ENCODE data around the gene CCDC121. TPM values are rescaled to one million over a fixed set of nuclear protein-coding genes. Genes with fewer than 3 reads are reported as not detected.

CCDC121 gene
- total and polyA plus RNA-seq, 7 donors = 0.98 to 10.3 (median 2.5) TPM

GRCh38 chr2:27651056-27651455 lies 22.2 kb upstream of the CCDC121 start:
- 69 to 80% (median 71%) methylated on average over 4 of the region's 4 CpGs for WGBS, 3 donors
- intact Hi-C loops (cut with DNase I) = loop anchor here in 1 of 2 donors (10.0 kb wide), 1 partner anchor 166 kb away; the partner anchor contains the start of gene IFT172
- no peak for TF ChIP-seq CTCF (IDR thresholded peaks at IDR 0.05)
- Histone ChIP-seq H3K36me3 (ENCODE audit: insufficient read depth in 1 of 2, low read depth in 1 of 2) (peaks cover 20 to 100% of the 10 kb centered on the region in 2 donors), H3K27ac (no peak overlapping the region), H3K9me3 (no peaks in the 10 kb centered on the region), H3K4me1 (no peaks in the 10 kb centered on the region), H3K27me3 (ENCODE audit: insufficient read depth in 3 of 3, low read length in 2 of 3) (no peaks in the 10 kb centered on the region), H3K4me3 (no peak overlapping the region)
- DNase-seq (no peak), ATAC-seq (no peak)

DNA sequence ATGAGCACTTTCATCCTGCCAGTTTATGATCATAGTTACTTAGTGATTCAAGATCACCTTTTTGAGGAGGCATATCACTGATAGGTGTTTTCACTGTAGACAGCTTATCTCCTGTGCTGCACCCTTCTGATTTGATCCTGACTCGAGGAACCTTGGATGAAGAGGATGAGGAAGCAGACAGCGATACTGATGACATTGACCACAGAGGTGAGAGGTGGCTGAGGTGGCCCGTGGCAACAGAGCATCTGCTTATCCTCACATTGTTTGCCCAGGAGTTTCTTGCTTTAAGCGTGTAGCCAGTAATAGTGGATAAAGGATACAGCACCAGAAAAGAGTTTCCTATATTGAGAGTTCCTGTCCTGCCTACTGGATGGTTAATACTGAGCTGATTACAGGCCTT lies 18.9 kb upstream of the CCDC121 start:
- Histone ChIP-seq H3K4me1 (no peaks in the 10 kb centered on the region), H3K9me3 (no peaks in the 10 kb centered on the region), H3K27ac (no peak overlapping the region), H3K4me3 (no peak overlapping the region), H3K27me3 (ENCODE audit: insufficient read depth in 3 of 3, low read length in 2 of 3) (no peaks in the 10 kb centered on the region), H3K36me3 (ENCODE audit: insufficient read depth in 1 of 2, low read depth in 1 of 2) (peaks cover 10 to 99% of the 10 kb centered on the region in 2 donors)
- intact Hi-C loops (cut with DNase I) = no loop called here
- 92 to 95% (median 92%) methylated on average over 4 of the region's 4 CpGs for WGBS, 3 donors
- DNase-seq = no peak
- ATAC-seq = no peak
- no peak for TF ChIP-seq CTCF (IDR thresholded peaks at IDR 0.05)

DNA sequence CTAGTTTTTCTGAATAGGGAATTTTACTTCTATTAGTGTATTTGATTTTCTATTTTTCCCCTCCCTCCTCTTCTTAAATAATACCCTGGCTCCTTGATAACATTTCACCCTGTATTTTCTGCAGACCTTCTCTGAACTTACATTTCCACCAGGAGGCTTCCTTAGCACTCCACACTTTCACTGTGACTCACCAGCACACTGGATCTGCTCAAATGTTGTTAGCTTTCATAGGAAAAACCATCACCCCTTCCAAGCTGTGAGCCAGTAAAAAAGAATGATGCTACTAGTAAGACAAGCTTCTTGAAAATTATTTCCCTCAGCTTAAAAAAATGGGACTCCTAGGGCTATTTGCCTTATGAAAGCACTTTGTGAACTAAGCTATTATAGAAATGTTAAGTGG lies 18.5 kb upstream of the CCDC121 start:
- H3K4me1 ChIP-seq = no peaks in the 10 kb centered on the region
- no peak overlapping the region for H3K4me3 ChIP-seq
- ATAC-seq (no peak), DNase-seq (no peak)
- H3K36me3 ChIP-seq (ENCODE audit: insufficient read depth in 1 of 2, low read depth in 1 of 2) = peaks cover 10 to 99% of the 10 kb centered on the region in 2 donors
- no peaks in the 10 kb centered on the region for H3K9me3 ChIP-seq
- H3K27me3 ChIP-seq (ENCODE audit: insufficient read depth in 3 of 3, low read length in 2 of 3) = no peaks in the 10 kb centered on the region
- no peak overlapping the region for H3K27ac ChIP-seq
- intact Hi-C loops (cut with DNase I) = no loop called here
- no peak for TF ChIP-seq CTCF (IDR thresholded peaks at IDR 0.05)

GRCh38 chr2:27645197-27645596 lies 16.4 kb upstream of the CCDC121 start:
- no peak overlapping the region for H3K27ac ChIP-seq
- no peaks in the 10 kb centered on the region for H3K9me3 ChIP-seq
- DNase-seq (no peak), ATAC-seq (no peak)
- no peak overlapping the region for H3K4me3 ChIP-seq
- no peaks in the 10 kb centered on the region for H3K4me1 ChIP-seq
- intact Hi-C loops (cut with DNase I) = no loop called here
- TF ChIP-seq CTCF (IDR thresholded peaks at IDR 0.05) = no peak
- no peaks in the 10 kb centered on the region for H3K27me3 ChIP-seq (ENCODE audit: insufficient read depth in 3 of 3, low read length in 2 of 3)
- peaks cover 6 to 99% of the 10 kb centered on the region in 2 donors for H3K36me3 ChIP-seq (ENCODE audit: insufficient read depth in 1 of 2, low read depth in 1 of 2)

- intact Hi-C loops (cut with DNase I) = no loop called here
- DNase-seq = no peak
- Histone ChIP-seq H3K4me1 (no peaks in the 10 kb centered on the region), H3K36me3 (ENCODE audit: insufficient read depth in 1 of 2, low read depth in 1 of 2) (peaks cover 3 to 99% of the 10 kb centered on the region in 2 donors), H3K4me3 (no peak overlapping the region), H3K27me3 (ENCODE audit: insufficient read depth in 3 of 3, low read length in 2 of 3) (no peaks in the 10 kb centered on the region), H3K27ac (no peak overlapping the region), H3K9me3 (no peaks in the 10 kb centered on the region)
- no peak for TF ChIP-seq CTCF (IDR thresholded peaks at IDR 0.05)
- ATAC-seq = no peak
- 84 to 90% (median 88%) methylated on average over 2 of the region's 2 CpGs for WGBS, 3 donors
These were observed 12.0 kb upstream of the CCDC121 start for GRCh38 chr2:27640722-27641245.

All from psoas muscle (tissue), 8 donors.